Fibroblast of villous mesenchyme (primary cell): ENCODE measurements around the gene STRA6. TPM values are rescaled to one million over a fixed set of nuclear protein-coding genes. Genes with fewer than 3 reads are reported as not detected.

Source experiments
- DNase-seq: peaks from one replicate; pipeline ENCODE4 v3.0.0-alpha.2; 2010; ENCODE audit warnings: low read depth
- H3K4me3 ChIP-seq: 2 replicates; pipeline ENCODE4 v1.5.1; 2011; ENCODE audit warnings: low read depth, mild to moderate bottlenecking, low read length
- CTCF ChIP-seq: IDR thresholded peaks from 2 replicates; pipeline ENCODE4 v1.5.1; 2012; ENCODE audit warnings: low read depth, mild to moderate bottlenecking, low read length; ENCODE audit not compliant: insufficient read depth
- total RNA-seq: library from RNA; depleted of rRNA; stranded (reverse); fragments of >200 nt; gene quantifications from 2 replicates; pipeline ENCODE4 v1.2.3, GENCODE V29; 2012

Gene STRA6
- total RNA-seq, 1 donor = 52.7 TPM

- TF ChIP-seq CTCF = no peak
- DNase-seq = no peak
- H3K4me3 ChIP-seq = no peak overlapping the region
These were observed 9.9 kb upstream of the STRA6 start for GRCh38 chr15:74212494-74212893.

GRCh38 chr15:74211656-74212055, 9.1 kb upstream of the STRA6 start:
- no peak for DNase-seq
- no peak for TF ChIP-seq CTCF

GRCh38 chr15:74210729-74211128, 8.1 kb upstream of the STRA6 start:
- no peak for TF ChIP-seq CTCF

More at GRCh38 chr15:74211656-74212055, 9.1 kb upstream of the STRA6 start:
- no peak overlapping the region for H3K4me3 ChIP-seq

GRCh38 chr15:74209997-74210671, 7.5 kb upstream of the STRA6 start:
- no peak for TF ChIP-seq CTCF
- no peak overlapping the region for H3K4me3 ChIP-seq
- DNase-seq = peak; percentile 79

More at GRCh38 chr15:74210729-74211128, 8.1 kb upstream of the STRA6 start:
- DNase-seq = no peak
- H3K4me3 ChIP-seq = no peak overlapping the region

GRCh38 chr15:74209560-74209958, 7.0 kb upstream of the STRA6 start:
- no peak for TF ChIP-seq CTCF
- no peak overlapping the region for H3K4me3 ChIP-seq
- DNase-seq = no peak

GRCh38 chr15:74208901-74209559, 6.4 kb upstream of the STRA6 start:
- no peak for TF ChIP-seq CTCF
- H3K4me3 ChIP-seq = no peak overlapping the region
- DNase-seq = no peak
